Neural crest cell (in vitro differentiated cells): ENCODE results near the gene B4GALT3. TPM values are rescaled to one million over a fixed set of nuclear protein-coding genes. Genes with fewer than 3 reads are reported as not detected.
"Not testable (repeated sequence)": the region's sequence is repeated elsewhere in the genome, so short reads cannot be mapped to it uniquely, and the experiment has no call there.

Experiments
- DNase-seq: peaks from one replicate; pipeline ENCODE4 v3.0.0; 2021; ENCODE audit warnings: low read depth, mixed read lengths, low spot score
- H3K27ac Mint-ChIP-seq: one replicate; pipeline ENCODE4 v1.8.0; 2021; ENCODE audit warnings: mild to moderate bottlenecking, mixed read lengths; ENCODE audit not compliant: unreplicated experiment
- H3K27me3 Mint-ChIP-seq: 2 replicates; pipeline ENCODE4 v1.8.0; 2021; ENCODE audit warnings: low read depth, mild to moderate bottlenecking, mixed read lengths
- H3K36me3 Mint-ChIP-seq: 2 replicates; pipeline ENCODE4 v1.8.0; 2021; ENCODE audit warnings: low read depth, mild to moderate bottlenecking, mixed read lengths
- H3K4me1 Mint-ChIP-seq: 2 replicates; pipeline ENCODE4 v1.8.0; 2021; ENCODE audit warnings: mixed read lengths
- H3K4me3 Mint-ChIP-seq: one replicate; pipeline ENCODE4 v1.8.0; 2021; ENCODE audit warnings: mild to moderate bottlenecking, mixed read lengths
- H3K9me3 Mint-ChIP-seq: 2 replicates; pipeline ENCODE4 v1.8.0; 2021; ENCODE audit warnings: mixed read lengths
- CTCF ChIP-seq: fragments of 200-600 bp; sonication (generic); conservative IDR thresholded peaks from 2 replicates; pipeline ENCODE4 v1.5.0; 2021; ENCODE audit warnings: antibody characterized with exemption, mild to moderate bottlenecking
- long read RNA-seq: library from polyadenylated mRNA; unstranded; transcript quantifications from one replicate; pipeline ENCODE4 v2.0.0, GENCODE V29; 2020
- total RNA-seq: library from RNA; stranded (reverse); gene quantifications from 2 replicates; pipeline ENCODE4 v1.2.1, GENCODE V29; 2021

Gene B4GALT3
- 50.6 and 53.2 TPM in 2 replicates for total RNA-seq
- long read RNA-seq, transcript B4GALT3-213 (8 exons, 2,414 nt): minor isoform, 10 of 35 reads
- long read RNA-seq, transcript B4GALT3-201 (8 exons, 1,911 nt): major isoform, 11 of 35 reads
- long read RNA-seq, partial matches to known transcripts: 10 of 35 reads
- long read RNA-seq, other reads (novel, unspliced or antisense): 4 of 35 reads

GRCh38 chr1:161177112-161177935, at the start of gene B4GALT3:
TSS of gene B4GALT3 (minus strand) at chr1:161177507. CDS start at chr1:161176060, 1,447 bp downstream.
- no peak for TF ChIP-seq CTCF
- peak; percentile 96 for DNase-seq
- H3K27ac Mint-ChIP-seq: peak within 1 kb of the TSS; percentile 100

GRCh38 chr1:161226759-161227158, 49.5 kb upstream of the B4GALT3 start:
- DNase-seq: no peak
- Mint-ChIP-seq H3K27me3 (no peaks in the 10 kb centered on the region), H3K27ac (peak overlapping the region; percentile 62), H3K9me3 (peaks cover 6% of the 10 kb centered on the region), H3K4me1 (peaks cover 29% of the 10 kb centered on the region), H3K36me3 (no peaks in the 10 kb centered on the region), H3K4me3 (peak overlapping the region; percentile 99)
- TF ChIP-seq CTCF: no peak

More at GRCh38 chr1:161177112-161177935, at the start of gene B4GALT3:
- Mint-ChIP-seq H3K9me3 (no peaks in the 10 kb centered on the region), H3K36me3 (no peaks in the 10 kb centered on the region), H3K27me3 (no peaks in the 10 kb centered on the region), H3K4me3 (peak within 1 kb of the TSS; percentile 100), H3K4me1 (peaks cover 30% of the 10 kb centered on the region)

- peaks cover 6% of the 10 kb centered on the region for H3K9me3 Mint-ChIP-seq
- H3K27ac Mint-ChIP-seq: peak overlapping the region; percentile 97
- no peaks in the 10 kb centered on the region for H3K27me3 Mint-ChIP-seq
- no peak for DNase-seq
- H3K4me1 Mint-ChIP-seq: peaks cover 29% of the 10 kb centered on the region
- no peak for TF ChIP-seq CTCF
- H3K36me3 Mint-ChIP-seq: no peaks in the 10 kb centered on the region
- H3K4me3 Mint-ChIP-seq: peak overlapping the region; percentile 99
Measured at GRCh38 chr1:161226320-161226711, 49.0 kb upstream of the B4GALT3 start.

GRCh38 chr1:161225534-161226319, 48.4 kb upstream of the B4GALT3 start, which contains the start of gene TOMM40L:
TSS of gene TOMM40L (plus strand) at chr1:161226060. CDS start at chr1:161226490, 430 bp downstream.
- H3K27ac Mint-ChIP-seq: peak within 1 kb of the TSS; percentile 97
- H3K27me3 Mint-ChIP-seq: no peaks in the 10 kb centered on the region
- H3K36me3 Mint-ChIP-seq: no peaks in the 10 kb centered on the region
- H3K9me3 Mint-ChIP-seq: peaks cover 6% of the 10 kb centered on the region
- H3K4me3 Mint-ChIP-seq: peak within 1 kb of the TSS; percentile 99
- peaks cover 29% of the 10 kb centered on the region for H3K4me1 Mint-ChIP-seq
- peak; percentile 76 for DNase-seq
- peak; percentile 60 for TF ChIP-seq CTCF

GRCh38 chr1:161225178-161225533, 47.8 kb upstream of the B4GALT3 start:
- TF ChIP-seq CTCF: no peak
- H3K4me3 Mint-ChIP-seq: peak overlapping the region; percentile 99
- H3K27ac Mint-ChIP-seq: peak overlapping the region; percentile 53
- H3K4me1 Mint-ChIP-seq: peaks cover 29% of the 10 kb centered on the region
- no peaks in the 10 kb centered on the region for H3K27me3 Mint-ChIP-seq
- peaks cover 6% of the 10 kb centered on the region for H3K9me3 Mint-ChIP-seq
- H3K36me3 Mint-ChIP-seq: no peaks in the 10 kb centered on the region
- no peak for DNase-seq

- not testable (repeated sequence) for H3K9me3 Mint-ChIP-seq, DNase-seq, H3K27me3 Mint-ChIP-seq, H3K4me3 Mint-ChIP-seq, H3K27ac Mint-ChIP-seq, H3K36me3 Mint-ChIP-seq
- peaks cover 29% of the 10 kb centered on the region for H3K4me1 Mint-ChIP-seq
Measured at GRCh38 chr1:161224695-161225087, 47.4 kb upstream of the B4GALT3 start.
